DMS79 (cell line): ENCODE results near the gene MPO.
A peak's percentile ranks its signal among the peaks of the same experiment; 100 is the strongest.

Source experiments
- DNase-seq: peaks from one replicate; lab custom pipeline; 2025; lab: John Stamatoyannopoulos, UW

MPO gene

GRCh38 chr17:58307468-58308172, 26.9 kb upstream of the MPO start:
- DNase-seq, result no peak

- no peak for DNase-seq
Observed at GRCh38 chr17:58306131-58306951, 25.6 kb upstream of the MPO start.

DNA sequence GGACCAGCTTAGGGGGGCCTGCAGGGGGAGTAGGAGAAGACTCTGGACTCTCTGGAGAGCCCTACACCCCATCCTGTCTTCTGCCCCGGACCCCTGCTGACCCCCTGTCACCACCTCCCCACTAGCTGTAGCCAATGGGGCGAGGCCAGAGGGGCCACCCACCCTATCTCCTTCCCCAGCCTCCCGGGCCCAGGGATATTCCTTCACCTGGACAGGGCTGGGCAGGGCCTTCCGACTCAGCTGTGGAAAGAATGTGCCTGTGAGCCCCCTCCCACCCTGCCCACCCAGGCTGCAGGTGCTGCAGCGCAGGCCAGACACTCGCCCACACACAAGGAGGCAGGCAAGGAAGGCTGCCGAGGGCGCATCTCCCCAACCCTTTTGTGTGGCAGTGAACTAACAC, 24.9 kb upstream of the MPO start:
- no peak for DNase-seq

GRCh38 chr17:58304750-58305486, 24.2 kb upstream of the MPO start:
- no peak for DNase-seq

DNA sequence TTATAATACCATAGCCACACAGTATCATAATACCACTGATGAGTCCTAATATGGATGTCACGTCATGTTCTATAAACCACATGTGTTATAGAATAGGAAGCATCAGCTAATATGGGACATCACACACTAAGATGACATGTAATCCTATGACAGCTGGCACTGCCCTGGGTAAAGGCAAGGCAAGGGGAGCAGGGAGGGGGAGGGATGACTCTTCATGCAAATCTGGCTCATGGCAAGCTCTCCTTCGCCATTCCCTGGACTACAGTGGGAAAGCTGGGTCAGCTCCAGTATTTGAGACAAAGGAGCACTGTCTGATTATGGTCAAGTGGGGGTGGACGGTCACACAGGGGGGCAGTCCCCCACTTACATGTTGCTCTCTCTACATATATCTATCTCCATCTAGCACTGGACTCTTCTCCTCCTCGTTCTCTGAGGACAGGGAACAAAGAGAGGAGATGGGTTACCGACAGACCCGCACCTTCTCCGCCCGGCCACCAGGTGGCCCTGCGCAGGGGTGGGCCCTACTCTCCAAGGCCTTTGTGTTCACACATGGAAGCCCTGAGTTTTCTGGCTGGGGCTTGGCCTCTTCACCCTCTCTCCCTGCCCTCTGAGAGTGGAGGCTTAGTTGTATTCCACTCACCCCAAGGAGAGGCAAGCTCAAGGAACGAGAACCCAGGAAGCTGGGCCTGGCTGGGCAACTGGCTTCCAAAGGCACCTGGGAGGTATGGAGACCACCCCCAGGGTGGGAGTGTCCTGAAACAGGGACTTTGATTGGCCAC, 23.4 kb upstream of the MPO start:
- DNase-seq, result no peak

DNA sequence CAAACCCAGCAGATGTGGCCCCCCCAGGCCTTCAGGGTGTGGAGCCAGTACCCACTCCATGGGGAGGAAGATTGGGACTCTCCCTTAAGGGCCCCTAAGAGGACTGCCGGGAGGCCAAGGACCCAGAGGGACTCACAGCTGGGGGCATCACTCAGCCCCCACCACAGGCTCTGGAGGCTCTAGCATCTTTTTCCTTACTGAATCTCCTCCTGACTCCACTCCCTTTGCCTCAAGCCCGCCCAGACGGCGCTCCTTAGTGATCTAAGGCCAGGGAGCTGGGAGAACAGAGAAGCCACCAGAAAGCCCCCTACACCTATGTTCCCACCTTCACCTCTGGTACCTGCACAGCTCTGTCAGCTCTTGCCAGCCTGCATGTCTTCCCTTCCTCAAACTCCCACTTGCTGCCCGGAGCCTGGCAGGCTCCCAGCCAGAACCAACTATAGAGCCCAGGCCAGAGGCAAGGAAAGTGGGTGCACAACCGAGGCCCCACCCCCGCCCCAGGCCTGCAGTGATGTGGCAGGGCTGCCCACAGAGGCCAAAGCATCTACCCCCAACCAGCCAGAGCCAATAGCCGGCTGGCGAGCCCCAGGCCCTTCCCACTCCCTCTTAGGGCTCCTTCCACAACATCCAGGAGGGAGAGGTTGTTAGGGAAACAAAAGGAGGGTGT, 22.3 kb upstream of the MPO start:
- DNase-seq, result no peak

DNA sequence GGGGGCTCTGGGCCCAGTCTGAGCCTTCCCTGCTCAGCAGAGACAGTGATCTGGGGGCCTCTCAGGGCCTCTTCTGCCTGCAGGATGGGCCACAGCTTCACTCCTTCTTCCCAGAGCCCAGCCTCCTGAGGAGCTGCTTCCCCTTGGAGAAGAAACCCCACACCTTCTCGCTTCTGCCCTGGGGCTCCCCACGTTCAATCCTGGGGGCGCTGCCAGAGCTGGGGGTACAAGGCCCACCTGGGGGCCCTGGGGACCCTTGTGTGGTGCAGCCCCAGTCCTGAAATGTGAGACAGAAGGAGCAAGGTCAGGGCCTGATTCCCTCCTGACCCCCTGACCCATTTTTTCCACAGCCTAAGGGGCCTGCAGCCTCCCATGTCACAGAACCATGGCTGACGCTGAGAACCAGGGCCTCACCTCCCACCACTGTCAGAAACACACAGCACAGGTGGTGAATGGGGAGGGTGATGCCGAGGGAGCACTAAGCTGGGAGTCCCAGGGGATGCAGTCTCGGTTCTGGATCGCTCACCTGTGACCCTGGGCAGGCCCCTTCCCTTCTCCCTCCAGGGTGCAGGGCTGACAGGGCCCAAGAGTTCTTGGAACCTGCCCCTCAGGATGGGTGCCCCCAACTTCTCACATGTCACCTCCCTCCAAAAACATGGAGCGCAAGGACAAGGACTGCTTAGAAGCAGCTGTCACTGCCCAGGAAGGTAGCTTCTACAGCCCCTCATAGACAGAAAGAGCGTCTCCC, 21.6 kb upstream of the MPO start:
- DNase-seq, result no peak

DNA sequence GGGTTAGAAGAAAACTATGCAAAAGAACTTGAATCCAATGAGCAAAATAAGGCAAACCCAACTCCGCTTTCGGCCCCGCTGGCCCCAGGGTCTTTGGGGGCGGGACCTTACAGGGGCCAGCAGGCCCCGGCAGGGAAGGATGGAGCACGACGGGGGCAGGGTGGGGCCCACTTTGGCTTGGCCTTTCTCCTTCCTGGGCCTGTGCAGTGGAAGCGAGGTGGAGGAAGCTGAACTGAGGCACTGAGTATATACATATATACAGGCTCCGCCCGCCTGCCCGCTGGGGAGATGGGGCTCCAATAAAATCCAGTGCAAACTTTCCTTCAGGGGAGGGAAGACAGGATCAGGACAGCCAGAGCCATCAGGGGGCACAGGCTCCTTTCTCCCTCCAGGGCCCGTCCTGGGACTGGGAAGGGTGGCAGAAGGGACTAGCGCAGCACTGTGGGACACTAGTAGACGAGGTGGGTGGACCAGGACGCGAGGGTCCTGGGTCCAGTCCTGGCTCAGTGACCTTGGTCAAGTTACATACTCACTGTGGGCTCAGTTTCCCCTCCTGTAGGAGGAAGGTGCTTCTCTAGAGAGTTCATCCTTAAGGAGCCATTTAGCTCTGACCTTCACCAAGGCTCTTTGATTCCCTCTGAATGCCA, 20.9 kb upstream of the MPO start:
- no peak for DNase-seq

- no peak for DNase-seq
Observed at GRCh38 chr17:58300336-58300735, 19.6 kb upstream of the MPO start.

DNA sequence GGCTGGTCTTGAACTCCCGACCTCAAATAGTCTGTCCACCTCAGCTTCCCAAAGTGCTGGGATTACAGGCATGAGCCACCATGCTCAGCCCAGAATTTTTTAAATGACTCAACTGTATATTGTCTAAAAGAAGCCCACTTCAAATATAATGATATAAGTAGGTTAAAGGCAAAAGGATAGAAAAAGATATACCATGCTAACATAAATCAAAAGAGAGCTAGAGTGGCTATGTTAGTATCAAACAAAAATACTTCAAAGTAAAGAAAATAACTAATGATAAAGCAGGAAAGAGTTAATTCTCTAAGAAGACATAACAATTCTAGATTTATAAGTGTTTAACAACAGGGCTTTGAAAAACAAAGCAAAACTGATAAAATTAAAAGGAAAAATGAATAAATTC, 13.3 kb upstream of the MPO start:
- DNase-seq, result no peak

DNA sequence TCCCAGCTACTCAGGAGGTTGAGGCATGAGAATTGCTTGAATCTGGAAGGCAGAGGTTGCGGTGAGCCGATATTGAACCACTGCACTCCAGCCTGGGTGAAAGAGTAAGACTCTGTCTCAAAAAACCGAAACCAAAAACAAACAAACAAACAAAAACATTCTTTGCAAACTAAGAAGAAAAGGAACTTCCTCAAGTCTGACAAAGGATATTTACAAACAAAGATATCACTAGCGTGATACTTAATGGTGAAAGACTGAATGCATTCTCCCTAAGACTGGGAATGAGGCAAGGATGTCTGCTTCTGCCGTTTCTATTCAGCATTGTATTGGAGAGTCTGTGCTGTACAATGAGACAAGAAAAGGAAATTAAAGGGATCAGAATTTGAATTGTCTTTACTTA, 10.5 kb upstream of the MPO start:
- no peak for DNase-seq

DNA sequence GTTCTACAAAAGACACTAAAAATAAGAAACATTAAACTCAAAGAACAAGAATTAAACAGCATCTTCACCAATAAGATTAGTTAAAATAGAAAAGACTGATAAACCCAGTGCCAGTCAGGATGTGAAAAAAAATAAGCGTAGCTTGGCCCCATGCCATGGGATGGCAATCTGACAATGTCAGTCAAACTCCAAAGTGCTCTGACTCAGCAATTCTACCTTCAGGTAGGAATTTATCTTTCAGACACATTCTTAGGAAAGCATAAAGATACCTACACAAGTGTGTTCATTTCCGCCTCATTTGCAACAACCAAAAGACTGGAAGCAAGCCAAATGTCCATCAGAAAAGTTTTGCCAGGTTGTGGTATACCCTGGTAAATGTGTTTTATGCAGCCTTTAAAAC, 9.1 kb upstream of the MPO start:
- peak; percentile 12 for DNase-seq

- DNase-seq, result no peak
Observed at GRCh38 chr17:58285422-58285810, 4.7 kb upstream of the MPO start.

DNA sequence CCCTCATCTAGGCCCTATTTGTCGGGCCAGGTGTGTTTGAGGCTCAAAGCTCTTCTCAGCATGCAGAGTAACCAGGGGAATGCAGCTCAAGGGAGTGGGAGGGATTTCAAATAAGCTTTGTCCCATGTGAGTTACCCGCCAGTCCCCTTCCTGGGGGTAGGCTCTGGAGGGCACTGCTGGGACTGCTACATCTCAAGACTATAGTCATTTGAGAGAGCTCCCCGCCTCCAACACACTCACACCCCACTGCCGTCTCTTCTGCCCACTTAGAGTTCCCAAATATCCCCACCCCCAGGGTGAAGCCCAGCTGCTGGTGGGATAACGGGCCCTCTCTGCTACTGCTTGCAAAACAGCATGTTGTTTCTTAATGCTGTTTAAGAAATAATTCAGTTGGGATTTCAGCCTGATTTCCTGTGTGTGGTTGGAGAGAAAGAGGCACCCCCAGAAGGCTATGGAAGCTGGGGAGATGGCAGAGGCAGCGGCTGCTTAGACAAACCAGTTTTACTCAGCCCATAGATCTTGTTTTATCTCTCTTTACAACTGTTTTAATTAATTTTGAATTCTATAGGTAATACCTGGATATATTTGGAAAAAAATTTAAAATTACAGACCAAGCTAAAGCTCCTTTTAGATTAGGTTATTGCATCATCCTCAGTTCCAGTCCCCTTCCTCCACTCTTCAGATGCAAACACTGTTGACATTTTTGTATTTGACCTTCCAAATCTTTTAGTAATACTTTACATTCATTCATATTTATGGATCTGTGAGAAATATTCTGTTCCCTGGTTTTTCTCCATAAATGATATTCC, 4.1 kb upstream of the MPO start:
- no peak for DNase-seq

- peak; percentile 40 for DNase-seq
Observed at GRCh38 chr17:58283674-58284612, 3.2 kb upstream of the MPO start.

- no peak for DNase-seq
Observed at GRCh38 chr17:58282442-58282841, 1.7 kb upstream of the MPO start.

- no peak for DNase-seq
Observed at GRCh38 chr17:58281511-58282011, 826 bp upstream of the MPO start.
